CD4-positive, alpha-beta T cell (primary cell): ENCODE results near the gene CYBA. TPM values are rescaled to one million over a fixed set of nuclear protein-coding genes. Genes with fewer than 3 reads are reported as not detected.
"Not testable (repeated sequence)": the region's sequence is repeated elsewhere in the genome, so short reads cannot be mapped to it uniquely, and the experiment has no call there.

Experiments
- ATAC-seq: fragments of 200-7000 bp; cut with Tn5 transposase; one replicate; pipeline ENCODE4 v1.10.0; 2022; ENCODE audit warnings: mild to moderate bottlenecking; ENCODE audit not compliant: poor library complexity
- CTCF ChIA-PET: fragments of 350-600 bp; sonication (Branson Sonifier 250); formaldehyde crosslinking; loops from one replicate; lab custom pipeline; 2021; ENCODE audit warnings: antibody characterized with exemption, inconsistent platforms; lab: Charles Lee
- POLR2A ChIA-PET: fragments of 350-600 bp; sonication (Branson Sonifier 250); formaldehyde crosslinking; loops from one replicate; lab custom pipeline; 2021; ENCODE audit warnings: antibody characterized with exemption, inconsistent platforms; lab: Charles Lee
- DNase-seq, 14 experiments: peaks; one replicate each; pipeline ENCODE4 v3.0.0-alpha.2; 2013 to 2020; ENCODE audit warnings: mixed read lengths in 2 of 14
- H3K27ac ChIP-seq, 2 donors: one replicate each; pipeline versions ENCODE4 v1.5.1 to v1.7.0; 2013; ENCODE audit warnings: low read length in 2 of 2, low read depth in 1 of 2, mild to moderate bottlenecking in 1 of 2
- H3K27me3 ChIP-seq, 2 experiments: 1 replicate in 1 of 2; 2 replicates in 1 of 2; pipeline versions ENCODE4 v1.6.1 to v1.7.0; 2013; ENCODE audit warnings: low read length in 2 of 2, control low read depth in 1 of 2, mild to moderate bottlenecking in 1 of 2, moderate library complexity in 1 of 2; ENCODE audit not compliant: insufficient read depth in 2 of 2, control insufficient read depth in 1 of 2
- H3K36me3 ChIP-seq: one replicate; pipeline ENCODE4 v1.6.1; 2013; ENCODE audit warnings: low read length, control low read depth; ENCODE audit not compliant: insufficient read depth
- H3K4me1 ChIP-seq: one replicate; pipeline ENCODE4 v1.6.1; 2013; ENCODE audit warnings: low read length, control low read depth; ENCODE audit not compliant: insufficient read depth
- H3K4me3 ChIP-seq: one replicate; pipeline ENCODE4 v1.5.1; 2013; ENCODE audit warnings: mild to moderate bottlenecking, low read length, moderate library complexity
- H3K9me3 ChIP-seq, 2 experiments: 1 replicate in 1 of 2; 2 replicates in 1 of 2; pipeline versions ENCODE4 v1.6.1 to v1.7.0; 2013; ENCODE audit warnings: low read length in 2 of 2, mild to moderate bottlenecking in 2 of 2, control low read depth in 1 of 2, moderate library complexity in 1 of 2; ENCODE audit not compliant: control insufficient read depth in 1 of 2, insufficient read depth in 1 of 2
- H3K27ac Mint-ChIP-seq: one replicate; pipeline ENCODE4 v1.8.0; 2020; ENCODE audit warnings: mixed read lengths
- H3K27me3 Mint-ChIP-seq: one replicate; pipeline ENCODE4 v1.8.0; 2021; ENCODE audit warnings: mixed read lengths
- H3K36me3 Mint-ChIP-seq: one replicate; pipeline ENCODE4 v1.8.0; 2021; ENCODE audit warnings: low read depth, mixed read lengths
- H3K4me1 Mint-ChIP-seq: one replicate; pipeline ENCODE4 v1.8.0; 2021; ENCODE audit warnings: low read depth, mixed read lengths
- H3K4me3 Mint-ChIP-seq: one replicate; pipeline ENCODE4 v1.8.0; 2020; ENCODE audit warnings: mild to moderate bottlenecking, mixed read lengths
- H3K9me3 Mint-ChIP-seq: one replicate; pipeline ENCODE4 v1.8.0; 2020; ENCODE audit warnings: mixed read lengths
- CTCF ChIP-seq: fragments of 200-600 bp; IDR thresholded peaks from one replicate; pipeline ENCODE4 v1.8.0; 2022; ENCODE audit warnings: antibody characterized with exemption, mild to moderate bottlenecking
- intact Hi-C, 2 experiments: fragments of 100-400 bp; cut with DNase I in 1 of 2; cut with micrococcal nuclease in 1 of 2; formaldehyde crosslinking; loops; one replicate each; pipeline versions ENCODE4 v1.15.1 to v1.9.0; 2023 to 2025; cut with DNase I, micrococcal nuclease
- total RNA-seq, 174 experiments: library from RNA in 2 of 174; stranded (reverse) in 2 of 174; gene quantifications; one replicate each; pipeline ENCODE4 v1.2.3 and lab custom pipeline; 2021 to 2026

Gene CYBA
- total RNA-seq, 2 experiments from 2014 or later: 292 to 294 TPM

GRCh38 chr16:88669980-88670379 is 19.1 kb upstream of the CYBA start:
- TF ChIP-seq CTCF: no peak
- H3K4me3 Mint-ChIP-seq: no peak overlapping the region
- Histone ChIP-seq H3K4me1 (no peaks in the 10 kb centered on the region), H3K9me3 (no peaks in the 10 kb centered on the region), H3K27ac (no peak overlapping the region), H3K27me3 (no peaks in the 10 kb centered on the region), H3K4me3 (no peak overlapping the region), H3K36me3 (peaks cover 3% of the 10 kb centered on the region)
- no peak for DNase-seq
- ChIA-PET CTCF (no interaction called here), POLR2A (no interaction called here)
- H3K27me3 Mint-ChIP-seq: no peaks in the 10 kb centered on the region
- H3K27ac Mint-ChIP-seq: no peak overlapping the region
- H3K36me3 Mint-ChIP-seq: peaks cover 3% of the 10 kb centered on the region
- peaks cover 3% of the 10 kb centered on the region for H3K4me1 Mint-ChIP-seq
- H3K9me3 Mint-ChIP-seq: no peaks in the 10 kb centered on the region
- ATAC-seq: no peak
- intact Hi-C loops: no loop called here

GRCh38 chr16:88669493-88669892 is 18.6 kb upstream of the CYBA start:
- CTCF ChIA-PET, intact Hi-C loops, H3K9me3 ChIP-seq, H3K27me3 ChIP-seq, H3K4me1 ChIP-seq, H3K4me3 Mint-ChIP-seq, H3K27ac ChIP-seq, H3K27ac Mint-ChIP-seq, H3K4me3 ChIP-seq, H3K9me3 Mint-ChIP-seq, ATAC-seq, H3K27me3 Mint-ChIP-seq, H3K36me3 Mint-ChIP-seq, DNase-seq, H3K4me1 Mint-ChIP-seq, POLR2A ChIA-PET, H3K36me3 ChIP-seq: not testable (repeated sequence)

- Mint-ChIP-seq H3K9me3 (no peaks in the 10 kb centered on the region), H3K36me3 (peaks cover 6% of the 10 kb centered on the region), H3K4me1 (peaks cover 11% of the 10 kb centered on the region), H3K27me3 (no peaks in the 10 kb centered on the region), H3K27ac (no peak overlapping the region), H3K4me3 (no peak overlapping the region)
- intact Hi-C loops: no loop called here
- ChIA-PET POLR2A (no interaction called here), CTCF (no interaction called here)
- Histone ChIP-seq H3K27ac (no peak overlapping the region), H3K36me3 (peaks cover 3% of the 10 kb centered on the region), H3K9me3 (no peaks in the 10 kb centered on the region), H3K4me1 (peaks cover 9% of the 10 kb centered on the region), H3K4me3 (no peak overlapping the region), H3K27me3 (no peaks in the 10 kb centered on the region)
- DNase-seq (no peak), ATAC-seq (no peak)
- TF ChIP-seq CTCF: no peak
Measured at GRCh38 chr16:88667461-88667860, 16.6 kb upstream of the CYBA start.

- ChIA-PET CTCF (no interaction called here), POLR2A (interaction anchor here (1.1 kb wide), 1 partner anchor 96 kb away, joined by 3 read pairs; no protein-coding TSS in a partner anchor)
- no peak overlapping the region for H3K4me3 ChIP-seq
- intact Hi-C loops: loop anchor here in 1 of 2 experiments (2.0 kb wide), 1 partner anchor 19 kb away; no protein-coding TSS in a partner anchor
- DNase-seq (no peak), ATAC-seq (no peak)
- H3K36me3 Mint-ChIP-seq: peaks cover 6% of the 10 kb centered on the region
- TF ChIP-seq CTCF: no peak
- peaks cover 17% of the 10 kb centered on the region for H3K4me1 Mint-ChIP-seq
- peak overlapping the region; percentile 61 for H3K27ac Mint-ChIP-seq
- H3K36me3 ChIP-seq: no peaks in the 10 kb centered on the region
- no peak overlapping the region for H3K4me3 Mint-ChIP-seq
- H3K4me1 ChIP-seq: peaks cover 19% of the 10 kb centered on the region
- H3K9me3 ChIP-seq: no peaks in the 10 kb centered on the region
- no peaks in the 10 kb centered on the region for H3K27me3 Mint-ChIP-seq
- no peak overlapping the region for H3K27ac ChIP-seq
- no peaks in the 10 kb centered on the region for H3K9me3 Mint-ChIP-seq
- no peaks in the 10 kb centered on the region for H3K27me3 ChIP-seq
Measured at GRCh38 chr16:88665570-88665969, 14.7 kb upstream of the CYBA start.
